ENCODE measurements around the gene KLK15. TPM values are rescaled to one million over a fixed set of nuclear protein-coding genes. Genes with fewer than 3 reads are reported as not detected.

Gene KLK15
- total and polyA plus RNA-seq, 2 of the 4 experiments (the other 2 are of a cell fraction), result not detected

DNA sequence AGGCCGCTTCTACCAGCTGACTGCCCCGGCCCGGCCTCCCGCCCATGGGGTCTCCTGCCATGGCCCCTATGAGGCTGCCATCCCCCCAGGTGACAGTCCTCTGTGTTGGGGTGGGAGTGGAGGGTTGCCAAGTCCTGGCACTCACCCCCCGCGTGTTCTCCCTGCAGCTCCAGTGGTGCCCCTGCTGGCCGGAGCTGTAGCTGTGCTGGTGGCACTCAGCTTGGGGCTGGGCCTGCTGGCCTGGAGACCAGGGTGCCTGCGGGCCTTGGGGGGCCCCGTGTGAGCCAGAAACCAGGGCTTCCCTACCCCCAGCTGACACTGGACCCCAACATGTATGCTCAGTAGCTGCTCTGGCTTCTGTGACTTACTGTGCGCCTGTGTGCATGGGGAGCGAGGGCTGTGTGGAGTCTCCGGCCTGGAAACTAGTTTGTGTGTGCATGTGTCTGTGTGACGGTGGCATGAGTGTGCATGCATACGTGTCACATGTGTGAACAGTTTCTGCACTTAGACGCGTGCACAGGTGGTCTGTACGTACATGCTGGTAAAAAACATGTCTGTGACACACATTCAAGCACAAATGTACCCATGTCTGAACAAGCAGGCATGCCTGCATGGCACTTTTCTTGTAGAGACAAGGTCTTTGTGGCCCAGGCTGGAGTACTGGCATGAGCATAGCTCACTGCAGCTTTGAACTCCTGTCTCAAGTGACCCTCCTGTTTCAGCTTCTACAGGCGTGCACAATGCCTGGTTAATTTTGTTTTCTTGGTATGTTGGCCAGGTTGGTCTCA is 38.3 kb downstream of the KLK15 start:
- no peak for DNase-seq
- Histone ChIP-seq H2BK5ac (ENCODE audit: low read depth, low read length, poor library complexity, severe bottlenecking) (no peak overlapping the region), H2AFZ (replicated peaks; ENCODE audit: low read length, poor library complexity) (peak overlapping the region; percentile 71), H2BK20ac (ENCODE audit: low read depth, low read length) (no peak overlapping the region), H3K18ac (ENCODE audit: low read depth, low read length) (no peak overlapping the region), H3K4me1 (ENCODE audit: control insufficient read depth, insufficient read depth, low read length) (no peaks in the 10 kb centered on the region), H3K36me3 (ENCODE audit: control insufficient read depth, insufficient read depth, low read length) (peaks cover 26% of the 10 kb centered on the region), H3K27ac (ENCODE audit: insufficient read depth, low read length) (no peak overlapping the region), H3K27me3 (ENCODE audit: control insufficient read depth, insufficient read depth, low read length) (no peaks in the 10 kb centered on the region), H3K9me1 (ENCODE audit: insufficient read depth, low read length) (peaks cover 7% of the 10 kb centered on the region), H3K79me1 (ENCODE audit: low read depth in 1 of 2, low read length in 2 of 2) (peaks cover 8 to 15% of the 10 kb centered on the region in 2 experiments; a peak in 2 of 4 replicates), H3K9ac (ENCODE audit: low read depth, low read length) (no peak overlapping the region), H4K20me1 (ENCODE audit: insufficient read depth, low read length) (peaks cover 61% of the 10 kb centered on the region), H2AK5ac (ENCODE audit: low read depth, low read length) (no peak overlapping the region), H3K56ac (ENCODE audit: extremely low read depth, insufficient read depth, low read length) (no peak overlapping the region), H2AK9ac (replicated peaks; ENCODE audit: low read depth, low read length, poor library complexity) (no peak overlapping the region), H3K4me3 (ENCODE audit: insufficient read depth, low read depth, low read length) (no peak overlapping the region), H3K4ac (ENCODE audit: low read depth, low read length) (no peak overlapping the region), H3K23ac (ENCODE audit: low read depth, low read length) (no peak overlapping the region), H4K8ac (ENCODE audit: low read depth in 2 of 2, low read length in 2 of 2) (no peak overlapping the region), H3K4me2 (ENCODE audit: low read depth, low read length) (no peak overlapping the region), H3K9me3 (ENCODE audit: control insufficient read depth, insufficient read depth, low read length) (no peaks in the 10 kb centered on the region), H2BK15ac (ENCODE audit: low read depth, low read length) (no peak overlapping the region), H4K5ac (ENCODE audit: low read depth, low read length) (no peak overlapping the region), H4K91ac (ENCODE audit: insufficient read depth, low read depth, low read length) (no peak overlapping the region), H3K14ac (replicated peaks; ENCODE audit: low read depth, low read length) (no peak overlapping the region), H2BK120ac (ENCODE audit: low read depth, low read length) (no peak overlapping the region)
- intact Hi-C loops (cut with micrococcal nuclease) (no loop called here), in situ Hi-C loops (cut with MboI; ENCODE audit: low sequenced_read_pairs) (no loop called here), dilution Hi-C loops (cut with HindIII; ENCODE audit: low sequenced_read_pairs, unreplicated experiment) (no loop called here)
- CTCF ChIA-PET, result no interaction called here
- no TSS peak for BruUV-seq (replicated peaks)
- POLR2A ChIA-PET (ENCODE audit: unreplicated experiment), result no interaction called here
- peak; percentile 35 for ATAC-seq (ENCODE audit: low read depth)
- 86% methylated on average over 7 of the region's 18 CpGs; no CpG with 5 or more reads in 1 of the 2 experiments for WGBS, 2 experiments (ENCODE audit: extremely low coverage in 2 of 2, insufficient read length in 1 of 2)
- TF ChIP-seq, protein P1, sequence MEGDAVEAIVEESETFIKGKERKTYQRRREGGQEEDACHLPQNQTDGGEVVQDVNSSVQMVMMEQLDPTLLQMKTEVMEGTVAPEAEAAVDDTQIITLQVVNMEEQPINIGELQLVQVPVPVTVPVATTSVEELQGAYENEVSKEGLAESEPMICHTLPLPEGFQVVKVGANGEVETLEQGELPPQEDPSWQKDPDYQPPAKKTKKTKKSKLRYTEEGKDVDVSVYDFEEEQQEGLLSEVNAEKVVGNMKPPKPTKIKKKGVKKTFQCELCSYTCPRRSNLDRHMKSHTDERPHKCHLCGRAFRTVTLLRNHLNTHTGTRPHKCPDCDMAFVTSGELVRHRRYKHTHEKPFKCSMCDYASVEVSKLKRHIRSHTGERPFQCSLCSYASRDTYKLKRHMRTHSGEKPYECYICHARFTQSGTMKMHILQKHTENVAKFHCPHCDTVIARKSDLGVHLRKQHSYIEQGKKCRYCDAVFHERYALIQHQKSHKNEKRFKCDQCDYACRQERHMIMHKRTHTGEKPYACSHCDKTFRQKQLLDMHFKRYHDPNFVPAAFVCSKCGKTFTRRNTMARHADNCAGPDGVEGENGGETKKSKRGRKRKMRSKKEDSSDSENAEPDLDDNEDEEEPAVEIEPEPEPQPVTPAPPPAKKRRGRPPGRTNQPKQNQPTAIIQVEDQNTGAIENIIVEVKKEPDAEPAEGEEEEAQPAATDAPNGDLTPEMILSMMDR (conservative IDR thresholded peaks at IDR 0.05; ENCODE audit: low read depth, low read length), result 0 out of 2 replicates have a peak, but pooled peaks have one; percentile 1
- no peak for TF ChIP-seq RAD21 (IDR thresholded peaks at IDR 0.05; ENCODE audit: low read length)
- TF ChIP-seq NFE2L2 (IDR thresholded peaks at IDR 0.05; ENCODE audit: low read depth, low read length), result no peak
- TF ChIP-seq RFX5 (IDR thresholded peaks at IDR 0.05; ENCODE audit: low read depth, low read length), result no peak

All from IMR-90 (cell line).